GM21786 (cell line): ENCODE measurements around the gene ABCF2.
A peak's percentile ranks its signal among the peaks of the same experiment; 100 is the strongest.

Experiments
- ATAC-seq: cut with Tn5 transposase; IDR thresholded peaks from one replicate; pipeline ENCODE4 v1.9.1; 2021; ENCODE audit not compliant: unreplicated experiment

Gene ABCF2

GRCh38 chr7:151242159-151243044 lies 15.4 kb upstream of the ABCF2 start:
- no peak for ATAC-seq

GRCh38 chr7:151241755-151242096 lies 14.7 kb upstream of the ABCF2 start:
- no peak for ATAC-seq

- ATAC-seq: no peak
These were observed 14.1 kb upstream of the ABCF2 start for GRCh38 chr7:151240942-151241754.

GRCh38 chr7:151240536-151240935 lies 13.5 kb upstream of the ABCF2 start:
- ATAC-seq: no peak

GRCh38 chr7:151239837-151240459 lies 12.9 kb upstream of the ABCF2 start:
- ATAC-seq: no peak

- ATAC-seq: peak; percentile 45
These were observed 12.2 kb upstream of the ABCF2 start for GRCh38 chr7:151238924-151239836.

- no peak for ATAC-seq
These were observed 11.3 kb upstream of the ABCF2 start for GRCh38 chr7:151238190-151238810.

- no peak for ATAC-seq
These were observed 10.5 kb upstream of the ABCF2 start for GRCh38 chr7:151237244-151238189.

GRCh38 chr7:151236406-151236805 lies 9.4 kb upstream of the ABCF2 start:
- no peak for ATAC-seq

- no peak for ATAC-seq
These were observed 8.2 kb upstream of the ABCF2 start for GRCh38 chr7:151235091-151235787.

GRCh38 chr7:151233804-151234203 lies 6.8 kb upstream of the ABCF2 start:
- no peak for ATAC-seq

- peak; percentile 31 for ATAC-seq
These were observed 6.1 kb upstream of the ABCF2 start for GRCh38 chr7:151232917-151233701.

GRCh38 chr7:151232091-151232916 lies 5.3 kb upstream of the ABCF2 start, which contains the start of gene CHPF2:
Gene CHPF2 (plus strand): TSS chr7:151232483. CDS start chr7:151234012, 1,529 bp downstream.
- ATAC-seq: peak; percentile 97

- ATAC-seq: no peak
These were observed 4.1 kb upstream of the ABCF2 start for GRCh38 chr7:151231080-151231479.

- ATAC-seq: no peak
These were observed 2.2 kb upstream of the ABCF2 start for GRCh38 chr7:151229249-151229648.

- ATAC-seq: no peak
These were observed 1.2 kb upstream of the ABCF2 start for GRCh38 chr7:151228024-151228866.
